ENCODE data around the gene XPNPEP1.

Gene XPNPEP1

DNA sequence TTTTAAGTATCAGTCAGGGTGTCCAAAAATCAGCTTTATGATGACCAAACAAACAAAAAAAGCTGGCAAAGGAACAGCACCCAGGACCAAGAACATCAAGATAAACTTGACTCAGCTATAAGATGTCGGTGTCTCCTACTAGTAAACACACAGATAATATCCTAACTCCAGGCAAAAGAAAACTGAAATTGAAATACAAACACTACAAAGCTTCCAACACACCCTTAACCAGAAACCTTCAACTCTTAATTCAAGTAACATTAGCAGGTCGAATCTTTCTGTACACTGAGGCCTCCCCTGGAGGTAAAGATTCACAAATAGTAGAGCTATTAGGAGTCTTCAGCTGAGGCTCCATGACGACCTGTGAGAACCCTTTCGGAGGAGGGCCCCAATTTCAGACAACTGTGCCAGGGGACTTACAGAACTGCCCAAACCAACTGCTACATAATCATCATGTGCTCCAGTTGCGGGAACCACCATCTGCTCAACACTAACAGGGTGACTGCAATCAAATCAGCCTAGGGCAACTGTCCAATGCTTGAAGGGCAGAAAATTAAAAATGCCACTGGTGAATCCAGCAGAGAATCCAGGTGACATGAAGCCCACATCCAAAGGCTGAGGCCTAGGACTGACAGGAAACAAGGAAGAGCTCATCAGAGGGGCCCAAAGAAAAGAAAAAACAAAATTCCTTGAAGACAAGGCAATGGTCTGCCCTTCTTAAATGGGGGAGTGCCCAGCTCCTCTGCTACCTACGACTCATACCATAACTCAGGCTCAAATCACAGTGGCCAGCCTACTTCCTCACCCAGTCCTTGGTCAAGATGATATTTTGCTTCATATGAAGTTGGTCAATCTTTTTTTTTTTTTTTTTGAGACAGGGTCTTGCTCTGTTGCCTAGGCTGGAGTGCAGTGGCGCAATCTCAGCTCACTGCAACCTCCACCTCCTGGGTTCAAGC lies 20.0 kb downstream of the XPNPEP1 start:
- Histone ChIP-seq H3K79me2 (ENCODE audit: control insufficient read depth, insufficient read depth, low read length, unreplicated experiment) (peaks cover 36% of the 10 kb centered on the region), H3K27me3 (ENCODE audit: insufficient read depth, low read length) (no peaks in the 10 kb centered on the region), H3K36me3 (ENCODE audit: insufficient read depth, low read length) (peaks cover 9% of the 10 kb centered on the region; the same call in 1 of the 2 replicates), H3K4me1 (ENCODE audit: control insufficient read depth, insufficient read depth, low read length, unreplicated experiment) (peaks cover 54% of the 10 kb centered on the region), H3K4me3 (ENCODE audit: low read depth, low read length) (peak overlapping the region; percentile 55), H2AFZ (ENCODE audit: low read length, unreplicated experiment) (no peak overlapping the region), H3K27ac (ENCODE audit: low read depth, low read length) (peak overlapping the region; percentile 88)

DNA sequence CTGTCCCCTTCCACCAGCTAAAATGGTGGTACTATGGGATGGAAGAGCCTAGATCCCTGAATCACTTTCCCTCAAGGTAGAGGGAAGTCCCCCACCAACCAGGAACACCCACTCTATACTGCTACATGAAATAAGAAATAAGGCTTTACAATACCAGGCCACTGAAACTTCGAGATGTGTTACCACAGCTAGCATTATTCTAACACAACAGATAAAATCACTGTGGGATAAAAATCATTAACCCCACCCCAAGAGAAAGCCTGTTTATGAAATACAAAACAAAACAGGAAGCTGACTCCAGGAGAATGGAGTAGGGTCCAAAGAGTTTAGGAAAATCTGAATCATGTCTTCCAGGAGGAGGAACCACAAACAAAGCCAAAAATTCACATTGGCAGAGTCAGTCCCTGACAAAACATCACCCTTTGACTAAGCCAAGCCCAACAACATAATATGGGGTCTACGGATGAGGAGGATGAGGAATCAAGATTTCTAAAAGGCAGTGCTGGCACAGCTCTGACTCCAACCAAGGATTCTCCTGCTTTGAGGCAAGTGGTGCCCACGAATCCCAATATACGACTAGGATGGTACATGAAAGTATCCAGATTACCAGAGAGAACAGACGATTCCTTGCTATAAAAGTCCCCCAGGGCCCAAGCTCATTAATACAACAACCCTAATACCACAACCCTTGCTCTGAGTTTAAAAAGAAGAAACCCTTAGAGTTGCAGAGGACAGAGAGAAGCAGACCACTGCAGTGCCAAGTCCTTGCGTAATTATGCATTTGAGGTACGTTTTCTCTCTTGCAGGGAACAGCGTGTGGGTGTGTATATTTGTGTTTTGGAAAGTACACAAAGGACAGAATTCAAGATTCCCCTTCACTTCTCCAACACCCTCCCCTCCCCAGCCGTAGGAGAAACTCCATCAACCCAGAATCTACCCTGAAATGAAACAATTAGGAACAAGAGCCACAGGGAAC lies 23.7 kb downstream of the XPNPEP1 start:
- peak overlapping the region; percentile 35 for H3K4me3 ChIP-seq (ENCODE audit: low read depth, low read length)
- H3K27me3 ChIP-seq (ENCODE audit: insufficient read depth, low read length), result no peaks in the 10 kb centered on the region
- H3K4me1 ChIP-seq (ENCODE audit: control insufficient read depth, insufficient read depth, low read length, unreplicated experiment), result peaks cover 69% of the 10 kb centered on the region
- peaks cover 42% of the 10 kb centered on the region for H3K79me2 ChIP-seq (ENCODE audit: control insufficient read depth, insufficient read depth, low read length, unreplicated experiment)
- H3K36me3 ChIP-seq (ENCODE audit: insufficient read depth, low read length), result peaks cover 14% of the 10 kb centered on the region; the same call in 1 of the 2 replicates
- H3K27ac ChIP-seq (ENCODE audit: low read depth, low read length), result peak overlapping the region; percentile 98
- no peak overlapping the region for H2AFZ ChIP-seq (ENCODE audit: low read length, unreplicated experiment)

DNA sequence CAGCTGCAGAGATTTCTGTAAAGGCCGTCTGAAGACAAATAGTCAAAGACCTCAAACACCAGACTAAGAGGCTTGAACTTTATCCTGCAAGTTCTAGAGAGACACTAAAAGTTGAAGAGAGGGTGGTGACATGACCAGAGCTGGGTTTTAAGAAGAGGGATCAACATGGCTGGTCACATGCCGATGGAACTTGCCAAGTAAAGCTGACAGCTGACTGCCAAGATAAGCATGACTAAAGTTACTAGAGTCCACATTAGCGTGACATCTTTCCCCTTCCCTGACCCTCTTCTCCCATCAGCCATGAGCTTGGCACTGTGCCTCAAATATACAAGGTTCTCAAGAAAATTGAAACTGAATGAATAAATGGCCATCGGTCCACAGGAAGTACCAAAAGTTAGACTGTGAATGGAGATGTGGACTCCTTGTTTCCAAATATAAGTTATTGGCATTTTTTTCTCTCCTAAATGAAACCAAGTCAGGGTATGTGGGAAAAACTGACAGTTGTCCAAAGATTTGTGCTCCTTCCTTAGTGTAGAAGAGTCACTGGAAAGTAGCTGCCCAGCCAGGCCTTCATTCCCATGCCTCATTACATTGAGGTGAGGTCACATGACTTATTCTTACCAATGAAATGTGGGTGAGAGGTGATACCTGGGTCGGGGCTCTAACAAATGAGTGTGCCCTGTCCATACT lies 24.5 kb downstream of the XPNPEP1 start:
- H3K4me1 ChIP-seq (ENCODE audit: control insufficient read depth, insufficient read depth, low read length, unreplicated experiment), result peaks cover 67% of the 10 kb centered on the region
- H3K79me2 ChIP-seq (ENCODE audit: control insufficient read depth, insufficient read depth, low read length, unreplicated experiment), result peaks cover 42% of the 10 kb centered on the region
- no peak overlapping the region for H2AFZ ChIP-seq (ENCODE audit: low read length, unreplicated experiment)
- peak overlapping the region; percentile 98 for H3K27ac ChIP-seq (ENCODE audit: low read depth, low read length)
- H3K27me3 ChIP-seq (ENCODE audit: insufficient read depth, low read length), result no peaks in the 10 kb centered on the region
- H3K4me3 ChIP-seq (ENCODE audit: low read depth, low read length), result peak overlapping the region; percentile 35; the same call in 1 of the 2 replicates
- H3K36me3 ChIP-seq (ENCODE audit: insufficient read depth, low read length), result peaks cover 14% of the 10 kb centered on the region; the same call in 1 of the 2 replicates

- peaks cover 44% of the 10 kb centered on the region for H3K79me2 ChIP-seq (ENCODE audit: control insufficient read depth, insufficient read depth, low read length, unreplicated experiment)
These were observed 25.3 kb downstream of the XPNPEP1 start for GRCh38 chr10:109898007-109898406.

GRCh38 chr10:109895848-109896247 lies 27.5 kb downstream of the XPNPEP1 start:
- 0 out of 2 replicates have a peak overlapping the region, but pooled peaks have one; percentile 3 for H3K27ac ChIP-seq (ENCODE audit: low read depth, low read length)
- H3K79me2 ChIP-seq (ENCODE audit: control insufficient read depth, insufficient read depth, low read length, unreplicated experiment), result peaks cover 32% of the 10 kb centered on the region
- H3K36me3 ChIP-seq (ENCODE audit: insufficient read depth, low read length), result peaks cover 15% of the 10 kb centered on the region
- H3K27me3 ChIP-seq (ENCODE audit: insufficient read depth, low read length), result no peaks in the 10 kb centered on the region
- H3K4me1 ChIP-seq (ENCODE audit: control insufficient read depth, insufficient read depth, low read length, unreplicated experiment), result peaks cover 74% of the 10 kb centered on the region
- H2AFZ ChIP-seq (ENCODE audit: low read length, unreplicated experiment), result no peak overlapping the region
- no peak overlapping the region for H3K4me3 ChIP-seq (ENCODE audit: low read depth, low read length)

More at GRCh38 chr10:109898007-109898406, 25.3 kb downstream of the XPNPEP1 start:
- Histone ChIP-seq H2AFZ (ENCODE audit: low read length, unreplicated experiment) (no peak overlapping the region), H3K4me3 (ENCODE audit: low read depth, low read length) (no peak overlapping the region; the same call in 1 of the 2 replicates), H3K4me1 (ENCODE audit: control insufficient read depth, insufficient read depth, low read length, unreplicated experiment) (peaks cover 66% of the 10 kb centered on the region), H3K27me3 (ENCODE audit: insufficient read depth, low read length) (no peaks in the 10 kb centered on the region), H3K27ac (ENCODE audit: low read depth, low read length) (peak overlapping the region; percentile 98), H3K36me3 (ENCODE audit: insufficient read depth, low read length) (peaks cover 14% of the 10 kb centered on the region; the same call in 1 of the 2 replicates)

GRCh38 chr10:109895095-109895818 lies 28.1 kb downstream of the XPNPEP1 start:
- Histone ChIP-seq H3K36me3 (ENCODE audit: insufficient read depth, low read length) (peaks cover 18% of the 10 kb centered on the region), H3K27ac (ENCODE audit: low read depth, low read length) (peak overlapping the region; percentile 30; the same call in 1 of the 2 replicates), H2AFZ (ENCODE audit: low read length, unreplicated experiment) (no peak overlapping the region), H3K4me1 (ENCODE audit: control insufficient read depth, insufficient read depth, low read length, unreplicated experiment) (peaks cover 75% of the 10 kb centered on the region), H3K79me2 (ENCODE audit: control insufficient read depth, insufficient read depth, low read length, unreplicated experiment) (peaks cover 28% of the 10 kb centered on the region), H3K27me3 (ENCODE audit: insufficient read depth, low read length) (no peaks in the 10 kb centered on the region), H3K4me3 (ENCODE audit: low read depth, low read length) (no peak overlapping the region)

DNA sequence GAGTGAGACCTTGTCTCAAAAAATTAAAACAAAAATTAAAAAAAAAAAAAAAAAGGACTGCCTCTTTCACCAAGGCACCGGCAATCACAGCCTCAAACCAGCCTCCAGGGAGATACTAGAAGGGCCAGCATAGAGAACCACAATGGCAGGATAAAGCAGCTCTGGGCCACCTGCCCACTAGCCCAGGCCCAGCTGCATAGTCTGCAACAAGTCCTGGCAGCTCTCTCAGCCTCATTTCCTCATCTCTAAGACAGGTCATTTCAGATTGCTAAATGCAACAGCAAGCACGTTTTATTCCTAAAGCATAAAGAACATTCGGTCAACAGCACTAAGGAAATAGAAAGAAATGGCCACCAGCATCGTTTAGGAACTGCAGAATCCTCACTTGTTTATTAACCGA lies 28.8 kb downstream of the XPNPEP1 start:
- Histone ChIP-seq H2AFZ (ENCODE audit: low read length, unreplicated experiment) (no peak overlapping the region), H3K79me2 (ENCODE audit: control insufficient read depth, insufficient read depth, low read length, unreplicated experiment) (peaks cover 26% of the 10 kb centered on the region), H3K4me3 (ENCODE audit: low read depth, low read length) (no peak overlapping the region), H3K27me3 (ENCODE audit: insufficient read depth, low read length) (no peaks in the 10 kb centered on the region), H3K36me3 (ENCODE audit: insufficient read depth, low read length) (peaks cover 18% of the 10 kb centered on the region), H3K27ac (ENCODE audit: low read depth, low read length) (peak overlapping the region; percentile 30; the same call in 1 of the 2 replicates), H3K4me1 (ENCODE audit: control insufficient read depth, insufficient read depth, low read length, unreplicated experiment) (peaks cover 75% of the 10 kb centered on the region)

- no peak overlapping the region for H3K27ac ChIP-seq (ENCODE audit: low read depth, low read length)
- H3K79me2 ChIP-seq (ENCODE audit: control insufficient read depth, insufficient read depth, low read length, unreplicated experiment), result peaks cover 17% of the 10 kb centered on the region
These were observed 29.9 kb downstream of the XPNPEP1 start for GRCh38 chr10:109893386-109893785.

DNA sequence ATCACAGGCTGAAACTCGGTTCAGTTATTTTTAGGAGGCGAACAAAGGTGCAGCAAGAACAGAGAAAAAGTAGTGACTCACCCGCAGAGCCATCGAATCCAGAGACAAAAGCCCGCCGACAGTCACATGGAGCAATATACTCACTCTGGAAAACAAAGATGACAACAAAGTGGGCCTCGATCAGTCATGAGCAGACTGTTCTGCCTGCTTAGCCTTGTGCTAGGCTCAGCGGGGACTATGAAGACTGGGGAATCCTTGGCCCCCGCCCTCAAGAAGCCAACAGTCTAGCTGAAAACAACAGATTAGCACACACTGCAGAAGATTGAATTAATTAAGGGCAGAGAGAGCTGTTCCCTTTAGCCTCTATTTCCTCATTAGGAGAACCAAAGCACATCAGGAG lies 30.4 kb downstream of the XPNPEP1 start:
- H3K27ac ChIP-seq (ENCODE audit: low read depth, low read length), result no peak overlapping the region

More at GRCh38 chr10:109893386-109893785, 29.9 kb downstream of the XPNPEP1 start:
- H3K27me3 ChIP-seq (ENCODE audit: insufficient read depth, low read length), result no peaks in the 10 kb centered on the region
- H3K36me3 ChIP-seq (ENCODE audit: insufficient read depth, low read length), result peaks cover 16% of the 10 kb centered on the region
- peaks cover 67% of the 10 kb centered on the region for H3K4me1 ChIP-seq (ENCODE audit: control insufficient read depth, insufficient read depth, low read length, unreplicated experiment)
- no peak overlapping the region for H2AFZ ChIP-seq (ENCODE audit: low read length, unreplicated experiment)
- no peak overlapping the region for H3K4me3 ChIP-seq (ENCODE audit: low read depth, low read length)

More for the DNA sequence above, 30.4 kb downstream of the XPNPEP1 start:
- H2AFZ ChIP-seq (ENCODE audit: low read length, unreplicated experiment), result no peak overlapping the region
- peaks cover 63% of the 10 kb centered on the region for H3K4me1 ChIP-seq (ENCODE audit: control insufficient read depth, insufficient read depth, low read length, unreplicated experiment)
- H3K36me3 ChIP-seq (ENCODE audit: insufficient read depth, low read length), result peaks cover 11% of the 10 kb centered on the region
- H3K79me2 ChIP-seq (ENCODE audit: control insufficient read depth, insufficient read depth, low read length, unreplicated experiment), result peaks cover 13% of the 10 kb centered on the region
- no peaks in the 10 kb centered on the region for H3K27me3 ChIP-seq (ENCODE audit: insufficient read depth, low read length)
- no peak overlapping the region for H3K4me3 ChIP-seq (ENCODE audit: low read depth, low read length)

All from ACC112 (cell line).